WTC11 (cell line): ENCODE results near the gene FAM167B.

ENCODE experiments used
- FOXJ3 ChIP-seq: sonication (generic); formaldehyde crosslinking; IDR thresholded peaks from 2 replicates; pipeline ENCODE4 v1.9.0; 2021; ENCODE audit warnings: missing genetic modification reagents, mild to moderate bottlenecking, borderline replicate concordance
- TF ChIP-seq, protein P1 (sequence below): fragments of 200-600 bp; IDR thresholded peaks from 2 replicates; pipeline ENCODE4 v1.8.0; 2022; ENCODE audit warnings: antibody characterized with exemption

DNA sequence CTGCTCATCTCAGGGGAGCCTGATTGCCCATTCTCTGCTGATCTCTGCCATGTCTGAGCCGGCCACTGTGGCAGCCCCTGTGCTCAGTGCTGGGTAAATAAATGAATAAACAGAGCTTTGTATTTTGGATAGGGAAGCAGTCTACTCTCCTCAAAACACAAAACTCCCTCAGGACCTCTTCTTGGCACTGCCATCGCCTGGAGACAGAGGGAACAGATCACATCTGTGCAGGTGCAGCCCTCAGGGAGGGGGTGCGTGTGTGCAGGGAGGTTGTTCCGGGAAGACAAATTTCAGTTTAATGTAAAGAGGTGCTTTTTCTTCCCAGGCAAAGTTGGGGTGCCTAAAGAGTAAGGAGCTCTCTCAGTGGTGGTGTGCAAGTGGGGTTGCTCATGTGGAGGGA lies 7.7 kb upstream of the FAM167B start:
- no peak for TF ChIP-seq FOXJ3 (CRISPR knock-in tag)
- TF ChIP-seq, protein P1, sequence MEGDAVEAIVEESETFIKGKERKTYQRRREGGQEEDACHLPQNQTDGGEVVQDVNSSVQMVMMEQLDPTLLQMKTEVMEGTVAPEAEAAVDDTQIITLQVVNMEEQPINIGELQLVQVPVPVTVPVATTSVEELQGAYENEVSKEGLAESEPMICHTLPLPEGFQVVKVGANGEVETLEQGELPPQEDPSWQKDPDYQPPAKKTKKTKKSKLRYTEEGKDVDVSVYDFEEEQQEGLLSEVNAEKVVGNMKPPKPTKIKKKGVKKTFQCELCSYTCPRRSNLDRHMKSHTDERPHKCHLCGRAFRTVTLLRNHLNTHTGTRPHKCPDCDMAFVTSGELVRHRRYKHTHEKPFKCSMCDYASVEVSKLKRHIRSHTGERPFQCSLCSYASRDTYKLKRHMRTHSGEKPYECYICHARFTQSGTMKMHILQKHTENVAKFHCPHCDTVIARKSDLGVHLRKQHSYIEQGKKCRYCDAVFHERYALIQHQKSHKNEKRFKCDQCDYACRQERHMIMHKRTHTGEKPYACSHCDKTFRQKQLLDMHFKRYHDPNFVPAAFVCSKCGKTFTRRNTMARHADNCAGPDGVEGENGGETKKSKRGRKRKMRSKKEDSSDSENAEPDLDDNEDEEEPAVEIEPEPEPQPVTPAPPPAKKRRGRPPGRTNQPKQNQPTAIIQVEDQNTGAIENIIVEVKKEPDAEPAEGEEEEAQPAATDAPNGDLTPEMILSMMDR: no peak
